Activated T-helper 1 cell treated with anti-CD3 and anti-CD28 coated beads, Interleukin-12 subunit alpha, Interleukin-12 subunit beta, Interleukin-2, Interleukin-4 antibody, amounts not matched to agents 30 ng/mL and 10 ng/mL and 1 ng/mL, durations not matched to agents 14 hours and 24 hours and 36 hours (primary cell): ENCODE data around the gene OCA2. TPM values are rescaled to one million over a fixed set of nuclear protein-coding genes. Genes with fewer than 3 reads are reported as not detected.

Experiments
- DNase-seq: peaks from one replicate; pipeline ENCODE4 v3.0.0; 2021; ENCODE audit warnings: low spot score
- H3K27ac Mint-ChIP-seq: one replicate; pipeline ENCODE4 v1.8.0; 2021; ENCODE audit warnings: mild to moderate bottlenecking, mixed read lengths
- H3K27me3 Mint-ChIP-seq: one replicate; pipeline ENCODE4 v1.8.0; 2022; ENCODE audit warnings: mild to moderate bottlenecking, moderate library complexity, mixed read lengths; ENCODE audit not compliant: insufficient read depth
- H3K36me3 Mint-ChIP-seq: one replicate; pipeline ENCODE4 v1.8.0; 2021; ENCODE audit warnings: low read depth, mixed read lengths
- H3K4me1 Mint-ChIP-seq: one replicate; pipeline ENCODE4 v1.8.0; 2021; ENCODE audit warnings: low read depth, mixed read lengths
- H3K4me3 Mint-ChIP-seq: one replicate; pipeline ENCODE4 v1.8.0; 2021; ENCODE audit warnings: mild to moderate bottlenecking, moderate library complexity, mixed read lengths
- H3K9me3 Mint-ChIP-seq: one replicate; pipeline ENCODE4 v1.8.0; 2021; ENCODE audit warnings: mixed read lengths
- intact Hi-C: fragments of 100-400 bp; cut with micrococcal nuclease; formaldehyde crosslinking; loops from one replicate; pipeline ENCODE4 v1.15.1; 2024
- total RNA-seq: library from RNA; stranded (reverse); gene quantifications from 2 replicates; pipeline ENCODE4 v1.2.3, GENCODE V29; 2022

OCA2 gene
- total RNA-seq, 1 donor from 2014 or later, result not detected

DNA sequence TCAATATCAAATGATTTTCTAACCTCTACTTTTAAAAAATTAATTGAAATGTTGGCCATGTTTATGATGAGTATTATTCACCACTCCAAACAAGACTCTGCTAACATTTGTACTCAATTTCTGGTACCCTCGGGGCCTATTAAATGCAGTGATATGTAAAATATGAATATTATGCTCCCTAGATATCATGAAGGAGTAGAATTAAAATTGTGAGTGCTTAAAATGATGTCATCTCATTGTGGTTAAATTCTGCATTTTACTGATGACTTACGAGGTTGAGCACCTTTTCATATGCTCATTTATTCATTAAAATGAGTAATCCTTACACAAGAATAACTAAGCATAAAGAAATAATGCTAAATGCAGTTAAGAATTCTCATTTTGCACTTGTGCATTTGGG lies 159.9 kb downstream of the OCA2 start:
- intact Hi-C loops, result no loop called here
- no peak for DNase-seq
- no peak overlapping the region for H3K27ac Mint-ChIP-seq
- H3K36me3 Mint-ChIP-seq, result no peaks in the 10 kb centered on the region
- no peaks in the 10 kb centered on the region for H3K4me1 Mint-ChIP-seq
- H3K4me3 Mint-ChIP-seq, result no peak overlapping the region
- no peaks in the 10 kb centered on the region for H3K27me3 Mint-ChIP-seq
- peaks cover 12% of the 10 kb centered on the region for H3K9me3 Mint-ChIP-seq

GRCh38 chr15:27937851-27938250 lies 161.3 kb downstream of the OCA2 start:
- no peaks in the 10 kb centered on the region for H3K36me3 Mint-ChIP-seq
- no peak overlapping the region for H3K27ac Mint-ChIP-seq
- no peak for DNase-seq
- H3K9me3 Mint-ChIP-seq, result peaks cover 20% of the 10 kb centered on the region
- no peak overlapping the region for H3K4me3 Mint-ChIP-seq
- H3K4me1 Mint-ChIP-seq, result no peaks in the 10 kb centered on the region
- no peaks in the 10 kb centered on the region for H3K27me3 Mint-ChIP-seq
- intact Hi-C loops, result no loop called here

DNA sequence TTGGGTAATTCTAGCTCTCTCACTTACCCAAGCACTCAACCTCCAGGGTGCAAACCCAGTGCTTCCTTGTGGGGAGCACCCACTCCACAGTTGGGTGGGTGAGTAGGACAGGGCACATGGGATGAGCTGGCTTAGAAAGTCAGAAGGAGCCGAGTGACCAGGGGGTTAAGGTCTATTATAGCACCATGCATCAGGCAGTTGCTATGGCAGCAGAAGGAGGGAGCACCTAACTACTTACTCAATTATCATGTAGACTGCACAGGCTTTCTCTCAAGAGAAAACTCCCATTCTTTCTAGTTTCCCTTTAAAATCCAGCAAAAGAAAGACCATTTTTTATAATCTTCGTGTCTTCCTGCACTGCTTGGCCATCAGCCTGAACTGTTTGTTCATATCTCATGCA lies 163.0 kb downstream of the OCA2 start:
- H3K27me3 Mint-ChIP-seq, result no peaks in the 10 kb centered on the region
- no peaks in the 10 kb centered on the region for H3K4me1 Mint-ChIP-seq
- H3K9me3 Mint-ChIP-seq, result peaks cover 27% of the 10 kb centered on the region
- DNase-seq, result no peak
- no peaks in the 10 kb centered on the region for H3K36me3 Mint-ChIP-seq
- H3K27ac Mint-ChIP-seq, result no peak overlapping the region
- no peak overlapping the region for H3K4me3 Mint-ChIP-seq
- intact Hi-C loops, result no loop called here

- Mint-ChIP-seq H3K27me3 (no peaks in the 10 kb centered on the region), H3K9me3 (peaks cover 27% of the 10 kb centered on the region), H3K36me3 (no peaks in the 10 kb centered on the region), H3K27ac (no peak overlapping the region), H3K4me1 (no peaks in the 10 kb centered on the region), H3K4me3 (no peak overlapping the region)
- DNase-seq, result no peak
- intact Hi-C loops, result no loop called here
Measured at GRCh38 chr15:27935328-27935727, 163.8 kb downstream of the OCA2 start.

- intact Hi-C loops, result no loop called here
- no peaks in the 10 kb centered on the region for H3K4me1 Mint-ChIP-seq
- H3K4me3 Mint-ChIP-seq, result no peak overlapping the region
- peaks cover 27% of the 10 kb centered on the region for H3K9me3 Mint-ChIP-seq
- no peak overlapping the region for H3K27ac Mint-ChIP-seq
- no peak for DNase-seq
- H3K27me3 Mint-ChIP-seq, result no peaks in the 10 kb centered on the region
- H3K36me3 Mint-ChIP-seq, result no peaks in the 10 kb centered on the region
Measured at GRCh38 chr15:27934782-27935181, 164.3 kb downstream of the OCA2 start.

DNA sequence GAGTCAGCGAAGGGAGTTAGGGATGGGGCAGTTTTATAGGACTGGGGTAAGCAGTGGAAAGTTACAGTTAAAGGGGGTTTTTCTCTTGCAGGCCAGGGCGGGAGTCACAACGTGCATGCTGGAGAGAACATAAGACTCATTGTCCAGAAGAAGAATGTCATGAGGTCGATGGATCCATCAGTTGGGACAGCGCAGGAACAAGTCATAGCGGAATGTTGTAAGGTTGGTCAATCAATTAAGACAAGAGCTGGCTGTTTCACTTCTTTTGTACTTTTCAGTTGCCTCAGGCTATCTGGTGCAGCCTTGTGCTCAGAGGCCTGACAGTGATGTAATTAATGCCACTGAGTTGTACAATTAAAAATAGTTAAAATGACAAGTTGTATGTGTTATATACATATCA lies 165.6 kb downstream of the OCA2 start:
- intact Hi-C loops, result no loop called here
- H3K4me1 Mint-ChIP-seq, result no peaks in the 10 kb centered on the region
- H3K27ac Mint-ChIP-seq, result no peak overlapping the region
- H3K4me3 Mint-ChIP-seq, result no peak overlapping the region
- H3K27me3 Mint-ChIP-seq, result no peaks in the 10 kb centered on the region
- H3K9me3 Mint-ChIP-seq, result peaks cover 27% of the 10 kb centered on the region
- H3K36me3 Mint-ChIP-seq, result no peaks in the 10 kb centered on the region
- no peak for DNase-seq

DNA sequence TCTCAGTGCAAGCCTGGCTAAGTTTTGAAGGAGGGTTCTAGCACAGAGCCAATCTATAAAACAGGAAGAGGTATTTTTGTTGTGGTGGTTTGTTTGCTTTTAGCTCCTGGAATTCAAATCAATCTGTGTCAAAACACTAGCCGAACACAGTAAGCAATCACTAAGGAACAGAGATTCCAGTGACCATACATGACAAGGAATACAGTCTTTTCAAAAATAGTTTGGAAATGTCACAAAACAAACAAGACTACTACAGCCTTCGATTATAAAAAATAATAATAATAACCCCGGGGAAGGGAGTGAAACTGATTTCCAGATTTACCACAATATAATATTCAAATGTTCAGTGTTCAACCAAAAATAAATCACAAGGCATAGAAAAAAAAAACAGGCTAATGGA lies 166.5 kb downstream of the OCA2 start:
- Mint-ChIP-seq H3K27ac (no peak overlapping the region), H3K36me3 (no peaks in the 10 kb centered on the region), H3K4me1 (no peaks in the 10 kb centered on the region), H3K27me3 (no peaks in the 10 kb centered on the region), H3K4me3 (no peak overlapping the region), H3K9me3 (peaks cover 27% of the 10 kb centered on the region)
- intact Hi-C loops, result no loop called here
- DNase-seq, result no peak

DNA sequence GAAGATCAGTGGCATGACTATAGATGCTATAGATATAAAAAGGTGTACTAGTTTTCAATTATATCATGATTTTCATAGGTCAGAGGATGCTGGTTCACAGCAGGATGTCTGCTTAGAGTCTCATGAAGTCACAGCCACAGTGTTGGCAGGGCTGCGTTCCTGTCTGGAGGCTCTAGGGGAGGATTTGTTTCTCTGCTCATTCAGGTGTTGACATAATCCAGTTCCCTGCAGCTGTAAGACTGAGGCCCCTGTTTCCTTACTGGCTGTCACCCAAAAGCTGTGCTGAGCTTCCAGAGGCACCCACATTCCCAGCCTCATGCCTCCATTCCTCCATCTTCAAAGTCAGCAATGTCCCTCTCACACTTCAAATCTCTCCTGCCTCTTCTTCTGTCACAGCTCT lies 170.7 kb downstream of the OCA2 start:
- Mint-ChIP-seq H3K4me3 (no peak overlapping the region), H3K27ac (no peak overlapping the region), H3K27me3 (no peaks in the 10 kb centered on the region), H3K36me3 (no peaks in the 10 kb centered on the region), H3K4me1 (no peaks in the 10 kb centered on the region), H3K9me3 (peaks cover 12% of the 10 kb centered on the region)
- intact Hi-C loops, result no loop called here
- no peak for DNase-seq

DNA sequence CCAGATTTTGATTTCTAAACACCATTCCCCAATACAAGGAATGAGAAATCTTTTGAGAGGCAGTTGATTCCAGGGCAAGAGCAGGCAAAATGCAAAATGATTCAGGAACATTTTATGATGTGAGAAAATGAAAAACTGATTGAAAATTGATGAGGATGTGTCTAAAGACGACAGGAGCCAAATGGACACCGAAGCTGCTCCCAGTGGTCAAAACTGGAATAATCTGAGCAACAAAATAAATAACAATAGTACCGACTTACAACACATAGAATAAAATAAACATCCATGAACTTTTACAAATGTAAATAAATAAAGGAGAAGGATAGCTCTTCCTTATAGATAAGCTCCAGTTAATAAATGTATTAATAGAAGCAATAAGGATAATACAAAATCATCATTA lies 186.8 kb downstream of the OCA2 start:
- Mint-ChIP-seq H3K4me3 (no peak overlapping the region), H3K36me3 (no peaks in the 10 kb centered on the region), H3K9me3 (peaks cover 17% of the 10 kb centered on the region), H3K27me3 (no peaks in the 10 kb centered on the region), H3K27ac (no peak overlapping the region), H3K4me1 (no peaks in the 10 kb centered on the region)
- DNase-seq, result no peak
- intact Hi-C loops, result no loop called here

DNA sequence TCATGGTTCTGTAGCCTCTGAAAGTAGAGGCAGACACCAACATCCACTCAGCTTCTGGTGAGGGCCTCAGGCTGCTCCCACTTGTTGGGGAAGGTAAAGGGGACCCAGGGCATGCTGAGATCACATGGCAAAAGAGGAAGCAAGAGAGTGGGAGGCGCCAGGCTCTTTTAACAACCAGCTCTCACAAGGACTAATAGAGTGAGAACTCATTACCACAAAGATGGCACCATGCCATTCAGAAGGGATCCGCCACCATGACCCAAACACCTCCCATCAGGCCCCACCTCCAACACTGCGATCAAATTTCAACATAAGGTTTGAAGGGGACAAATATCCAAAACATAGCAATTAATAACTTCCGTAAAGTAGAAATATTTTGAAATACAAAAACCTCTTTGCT lies 192.3 kb downstream of the OCA2 start:
- Mint-ChIP-seq H3K4me3 (no peak overlapping the region), H3K4me1 (no peaks in the 10 kb centered on the region)
- intact Hi-C loops, result no loop called here

GRCh38 chr15:27903405-27903804 lies 195.7 kb downstream of the OCA2 start:
- peaks cover 22% of the 10 kb centered on the region for H3K9me3 Mint-ChIP-seq
- H3K27me3 Mint-ChIP-seq, result no peaks in the 10 kb centered on the region
- intact Hi-C loops, result no loop called here
- no peak overlapping the region for H3K27ac Mint-ChIP-seq
- no peak overlapping the region for H3K4me3 Mint-ChIP-seq
- no peaks in the 10 kb centered on the region for H3K36me3 Mint-ChIP-seq
- no peaks in the 10 kb centered on the region for H3K4me1 Mint-ChIP-seq
- no peak for DNase-seq

More for the DNA sequence above, 192.3 kb downstream of the OCA2 start:
- Mint-ChIP-seq H3K36me3 (no peaks in the 10 kb centered on the region), H3K27ac (no peak overlapping the region), H3K27me3 (no peaks in the 10 kb centered on the region), H3K9me3 (peaks cover 20% of the 10 kb centered on the region)
- DNase-seq, result no peak

DNA sequence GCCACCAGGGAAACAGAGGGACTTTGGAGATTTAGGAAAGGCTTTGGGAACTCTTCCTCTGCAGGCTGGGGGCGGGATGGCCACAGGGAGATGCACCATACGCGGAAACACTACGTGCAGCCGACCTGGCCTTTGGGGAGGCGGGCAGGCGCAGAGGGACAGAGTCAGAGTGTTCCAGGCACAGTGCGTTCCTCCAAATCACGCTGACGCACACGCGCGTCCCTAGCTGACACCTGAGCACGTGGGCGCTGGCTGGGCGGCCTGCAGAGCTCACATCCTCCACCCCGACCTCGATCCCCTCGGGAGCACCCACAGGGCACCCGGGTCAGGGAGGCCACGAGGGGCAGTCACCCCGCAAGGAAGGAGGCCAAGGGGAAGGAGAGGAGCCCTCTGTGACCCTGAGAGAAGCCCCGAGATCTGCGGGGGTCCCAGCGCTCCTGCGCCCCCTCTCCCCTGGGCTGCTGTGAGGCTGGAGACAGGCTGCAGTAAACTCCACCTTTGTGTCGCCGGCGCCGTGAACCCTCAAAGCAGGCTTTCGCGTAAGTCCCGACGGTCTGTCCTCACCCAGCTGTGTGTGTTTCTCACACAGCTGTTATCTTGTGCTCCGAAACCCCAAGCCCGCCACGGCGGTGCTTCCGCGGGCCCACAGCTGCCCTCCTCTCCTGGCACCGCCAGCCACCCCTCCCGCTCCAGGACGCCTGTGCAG lies 196.3 kb downstream of the OCA2 start:
- H3K4me3 Mint-ChIP-seq, result no peak overlapping the region
- H3K4me1 Mint-ChIP-seq, result no peaks in the 10 kb centered on the region
- intact Hi-C loops, result no loop called here
- no peak for DNase-seq
- H3K9me3 Mint-ChIP-seq, result peaks cover 24% of the 10 kb centered on the region
- no peaks in the 10 kb centered on the region for H3K36me3 Mint-ChIP-seq
- no peak overlapping the region for H3K27ac Mint-ChIP-seq
- no peaks in the 10 kb centered on the region for H3K27me3 Mint-ChIP-seq

DNA sequence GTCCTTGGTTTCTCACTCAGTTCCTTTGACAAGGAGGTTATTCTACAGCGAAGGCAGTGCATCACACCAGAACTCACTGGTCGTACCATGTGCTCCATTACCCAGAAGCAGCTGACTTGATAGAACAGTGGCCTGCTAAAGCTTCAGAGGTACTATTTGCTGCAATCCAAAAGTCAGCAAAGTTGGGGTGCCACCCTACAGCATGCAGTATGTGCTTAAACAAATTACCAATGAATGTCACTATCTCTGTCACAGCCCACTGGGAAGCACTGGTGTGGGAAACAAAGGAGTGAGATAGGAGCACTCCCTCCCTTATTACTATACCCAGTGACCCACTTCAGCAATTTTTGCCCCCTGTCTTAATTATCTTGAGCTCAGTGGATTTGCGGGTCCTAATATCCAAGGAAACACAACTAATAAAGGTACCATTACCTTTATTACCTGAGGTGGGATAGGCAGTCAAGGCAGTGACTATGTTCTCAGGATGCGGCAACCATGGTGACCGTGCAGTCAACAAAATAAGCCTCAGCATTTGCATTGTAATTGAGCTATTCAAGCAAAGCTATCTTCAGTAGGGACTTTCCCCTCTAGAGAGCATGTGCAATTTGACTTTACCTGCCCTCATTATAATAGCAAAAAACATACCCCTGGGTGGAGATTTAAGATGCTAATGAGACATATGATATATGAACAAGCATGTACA lies 199.4 kb downstream of the OCA2 start:
- Mint-ChIP-seq H3K36me3 (no peaks in the 10 kb centered on the region), H3K4me1 (no peaks in the 10 kb centered on the region), H3K27me3 (no peaks in the 10 kb centered on the region), H3K4me3 (no peak overlapping the region), H3K27ac (no peak overlapping the region), H3K9me3 (peaks cover 23% of the 10 kb centered on the region)
- DNase-seq, result no peak
- intact Hi-C loops, result no loop called here
